NCI-H524 (cell line): ENCODE measurements around the gene TLX2.
A peak's percentile ranks its signal among the peaks of the same experiment; 100 is the strongest.

Source experiments
- DNase-seq, 2 experiments: peaks; one replicate each; lab custom pipeline; 2025; lab: John Stamatoyannopoulos, UW

TLX2 gene

GRCh38 chr2:74511104-74511989 lies 2.9 kb upstream of the TLX2 start:
- peak; percentile 85 to 93 for DNase-seq

GRCh38 chr2:74512744-74513604 lies 1.3 kb upstream of the TLX2 start:
- DNase-seq: peak; percentile 9 to 51

- DNase-seq: peak in 1 of 2 experiments; percentile 49
These were observed 464 bp upstream of the TLX2 start for GRCh38 chr2:74513605-74514367.

- DNase-seq: no peak
These were observed 1.2 kb downstream of the TLX2 start for GRCh38 chr2:74515271-74515980.

GRCh38 chr2:74515981-74516633 lies 1.9 kb downstream of the TLX2 start:
- peak in 1 of 2 experiments; percentile 18 for DNase-seq

GRCh38 chr2:74516650-74517049 lies 2.4 kb downstream of the TLX2 start:
- DNase-seq: no peak

GRCh38 chr2:74522516-74522915 lies 8.3 kb downstream of the TLX2 start:
- no peak for DNase-seq

- no peak for DNase-seq
These were observed 9.8 kb downstream of the TLX2 start for GRCh38 chr2:74524005-74524404.

GRCh38 chr2:74524955-74525716 lies 10.9 kb downstream of the TLX2 start:
- DNase-seq: no peak

- peak in 1 of 2 experiments; percentile 20 for DNase-seq
These were observed 11.7 kb downstream of the TLX2 start, which contains the start of gene DQX1 for GRCh38 chr2:74525717-74526648. Gene DQX1 (minus strand): TSS chr2:74526231. CDS start chr2:74525729, 502 bp downstream.

GRCh38 chr2:74526649-74527230 lies 12.5 kb downstream of the TLX2 start:
- DNase-seq: no peak

- DNase-seq: no peak
These were observed 13.5 kb downstream of the TLX2 start for GRCh38 chr2:74527741-74528140.

- DNase-seq: no peak
These were observed 14.5 kb downstream of the TLX2 start for GRCh38 chr2:74528600-74529356.

GRCh38 chr2:74529357-74530238 lies 15.3 kb downstream of the TLX2 start, which contains the start of the genes AUP1 and HTRA2:
Gene AUP1 (minus strand): TSS chr2:74529706. CDS start chr2:74529629, 77 bp downstream.
Gene HTRA2 (plus strand): TSS chr2:74529933. CDS start chr2:74530007, 74 bp downstream.
- DNase-seq: peak; percentile 98

- DNase-seq: peak in 1 of 2 experiments; percentile 30
These were observed 16.3 kb downstream of the TLX2 start for GRCh38 chr2:74530239-74531187.
